ENCODE results near the gene POU2F1.

The POU2F1 gene

GRCh38 chr1:167472752-167473521 is 252.3 kb downstream of the POU2F1 start:
- no peak for DNase-seq

DNA sequence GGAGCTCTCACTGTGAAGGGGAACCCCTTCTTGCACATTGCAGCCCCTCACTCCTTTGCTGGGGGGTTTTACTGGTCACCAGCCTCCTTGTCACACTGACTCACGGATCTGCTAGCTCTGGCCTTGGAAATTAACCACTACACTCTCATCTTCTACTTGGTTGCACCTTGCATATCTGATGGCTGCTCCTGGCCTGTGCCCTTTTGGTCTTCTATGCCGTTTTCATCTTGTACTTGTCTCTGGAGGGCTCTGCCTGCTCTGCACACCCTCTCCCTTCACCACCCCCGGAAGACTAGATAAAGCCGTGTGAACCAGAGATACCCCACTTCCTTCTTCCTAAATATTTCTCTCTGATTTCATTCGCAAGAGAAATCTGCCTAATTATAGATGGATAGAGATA is 253.1 kb downstream of the POU2F1 start:
- DNase-seq = no peak

GRCh38 chr1:167474191-167474641 is 253.5 kb downstream of the POU2F1 start:
- DNase-seq = no peak

GRCh38 chr1:167476061-167476460 is 255.4 kb downstream of the POU2F1 start:
- DNase-seq = no peak
